GM19467 (cell line): ENCODE results near the gene C11orf91.
"Not testable (repeated sequence)": the region's sequence is repeated elsewhere in the genome, so short reads cannot be mapped to it uniquely, and the experiment has no call there.

Experiments
- ATAC-seq: cut with Tn5 transposase; IDR thresholded peaks from one replicate; pipeline ENCODE4 v1.9.1; 2021; ENCODE audit warnings: mild to moderate bottlenecking, moderate library complexity; ENCODE audit not compliant: unreplicated experiment

C11orf91 gene

DNA sequence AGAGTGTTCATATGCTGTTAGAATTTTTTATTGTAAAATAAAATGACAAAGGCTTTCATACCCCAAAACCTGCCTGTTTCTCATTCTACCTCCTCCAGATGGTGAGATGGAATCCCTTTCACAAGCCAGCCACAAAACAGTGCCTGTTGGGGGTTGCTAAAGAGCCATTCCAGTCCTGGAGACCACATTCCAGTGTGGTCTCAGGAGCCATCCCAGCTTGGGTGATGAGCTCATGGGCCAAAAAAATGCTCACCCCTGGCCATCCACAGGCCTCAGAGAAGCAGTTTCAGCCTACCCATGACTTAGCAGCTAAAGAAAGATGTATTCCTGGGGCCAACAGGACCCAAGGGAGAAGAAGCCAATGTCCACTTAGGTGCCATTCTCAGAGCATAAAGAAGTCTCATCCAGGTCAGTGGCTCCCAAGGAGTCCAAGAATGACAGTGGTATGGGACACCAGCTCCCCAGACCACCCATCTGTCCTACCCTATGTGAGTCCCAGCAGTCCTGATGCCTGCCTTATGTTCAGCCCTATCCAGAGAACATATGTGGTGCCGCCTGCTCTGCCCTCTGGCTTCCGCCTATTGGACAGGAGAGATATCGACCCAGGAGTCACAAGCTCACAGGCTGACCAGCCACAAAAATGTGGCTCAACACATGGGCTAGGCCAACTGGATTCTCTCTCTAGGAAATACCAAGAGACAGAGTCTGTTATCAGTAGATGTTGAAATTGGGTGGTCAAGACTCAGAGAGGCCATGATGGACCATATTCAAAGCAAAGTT, 26.4 kb downstream of the C11orf91 start:
- ATAC-seq: no peak

DNA sequence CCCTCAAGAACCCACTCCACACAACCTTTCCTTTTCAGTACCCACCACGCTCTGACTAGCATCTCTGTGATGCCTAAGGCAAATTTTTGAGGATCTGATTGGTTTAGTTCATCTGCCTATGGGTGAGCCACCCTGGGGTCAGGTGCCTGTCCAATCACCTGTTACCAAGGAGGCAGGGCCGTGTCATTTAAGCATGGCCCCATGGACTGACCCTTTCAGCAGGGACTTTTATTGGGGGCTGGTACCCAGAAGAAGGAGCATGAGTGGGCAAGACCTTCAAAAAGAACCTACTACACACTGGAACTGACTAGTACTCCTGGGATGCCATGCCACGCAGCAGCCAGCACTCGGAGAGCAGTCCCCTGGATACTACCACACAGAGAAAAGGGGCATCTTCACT, 28.4 kb downstream of the C11orf91 start:
- no peak for ATAC-seq

DNA sequence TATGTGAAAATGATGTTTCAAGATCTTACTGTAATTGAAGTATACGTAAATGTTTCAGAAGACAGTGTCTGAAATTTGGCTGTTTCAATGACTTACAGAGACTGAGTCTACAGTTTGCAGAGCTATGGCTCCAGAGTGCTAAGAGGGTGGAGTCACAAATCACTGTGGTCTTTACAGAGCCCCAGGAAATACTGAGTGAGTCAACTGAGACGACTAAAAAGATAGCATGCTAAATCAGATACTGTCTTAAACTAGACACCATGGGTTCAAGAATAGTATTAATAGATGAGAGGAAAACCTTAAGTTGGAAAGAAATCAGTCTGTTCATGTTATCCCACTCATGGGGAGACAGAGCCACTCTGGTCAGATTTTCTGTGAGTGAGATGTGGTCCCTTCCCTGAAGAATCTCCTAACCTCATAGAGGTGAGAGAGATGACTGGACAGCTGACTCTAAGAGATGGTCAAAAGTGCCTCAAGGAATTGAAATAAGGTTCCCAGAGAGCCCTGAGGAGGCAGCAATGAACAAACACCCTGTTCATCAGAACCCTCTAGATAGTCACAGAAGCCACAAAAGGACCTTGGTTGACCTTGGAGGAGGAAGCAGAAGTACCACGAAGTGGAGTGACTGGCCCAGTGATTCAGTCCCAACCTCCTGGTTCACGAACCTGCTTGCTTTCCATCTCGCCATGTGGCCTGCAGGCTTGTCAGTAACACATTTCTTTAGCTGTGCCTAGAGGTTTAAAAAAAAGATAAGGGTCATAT, 30.2 kb downstream of the C11orf91 start:
- no peak for ATAC-seq

DNA sequence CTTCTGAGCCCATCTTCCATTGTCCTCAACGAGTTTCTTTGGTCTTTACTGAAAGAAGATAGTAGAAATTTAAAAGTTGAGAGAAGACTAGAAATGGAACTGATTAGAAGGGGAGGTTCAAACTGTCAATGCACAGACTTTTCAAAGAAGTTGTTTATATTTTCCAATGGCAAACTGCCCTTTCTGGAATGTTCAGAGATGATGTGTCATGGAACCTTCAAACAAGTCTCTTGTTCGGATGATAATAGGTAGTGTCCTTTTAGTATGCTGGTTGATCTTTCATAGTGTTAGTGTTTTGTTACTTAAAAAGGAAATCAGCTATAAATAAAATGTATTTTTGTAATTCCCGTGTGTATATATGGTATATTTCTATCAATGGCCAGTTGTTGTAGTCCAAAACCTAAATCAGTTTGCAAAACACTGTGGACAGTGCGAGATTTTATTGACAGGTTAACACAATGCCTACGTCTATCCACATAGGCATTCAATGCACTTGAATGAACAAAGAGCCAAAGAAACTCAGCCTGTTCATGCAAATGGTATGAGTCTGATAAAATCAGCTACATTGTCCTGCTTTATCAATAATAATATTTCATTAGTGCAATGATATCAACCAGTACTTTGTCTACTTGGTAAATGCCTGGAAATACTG, 30.9 kb downstream of the C11orf91 start:
- ATAC-seq: no peak

DNA sequence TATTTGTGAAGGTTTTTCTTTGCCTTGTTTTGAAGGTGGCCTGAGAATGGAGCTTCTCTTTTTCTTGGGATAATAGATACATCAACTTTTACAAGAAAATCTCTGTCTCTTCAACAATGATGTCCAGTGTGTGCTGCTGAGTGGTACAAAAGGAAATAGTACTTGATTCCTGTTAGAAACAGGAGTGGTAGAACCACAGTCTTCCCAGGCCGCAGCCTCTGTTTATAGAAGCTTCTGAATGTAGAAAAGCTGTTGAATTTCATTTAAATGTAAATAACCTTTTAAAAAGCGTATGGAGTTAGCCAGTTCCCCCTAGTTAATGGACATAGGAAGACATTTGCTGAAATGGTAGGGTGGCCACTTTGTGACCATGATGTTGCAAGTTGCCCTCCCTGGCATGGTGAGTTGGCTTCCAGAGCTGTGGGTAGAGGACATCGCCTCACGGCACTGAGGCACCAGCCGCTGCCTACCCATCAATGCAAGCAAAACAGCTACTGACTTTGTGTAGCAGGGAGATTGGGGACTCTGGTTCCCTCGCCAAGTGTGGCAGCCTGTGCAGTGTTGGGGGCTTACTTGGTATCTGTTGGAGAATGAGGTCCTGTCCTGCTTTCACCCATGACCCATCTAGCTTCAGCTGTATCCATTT, 31.6 kb downstream of the C11orf91 start:
- ATAC-seq: no peak

DNA sequence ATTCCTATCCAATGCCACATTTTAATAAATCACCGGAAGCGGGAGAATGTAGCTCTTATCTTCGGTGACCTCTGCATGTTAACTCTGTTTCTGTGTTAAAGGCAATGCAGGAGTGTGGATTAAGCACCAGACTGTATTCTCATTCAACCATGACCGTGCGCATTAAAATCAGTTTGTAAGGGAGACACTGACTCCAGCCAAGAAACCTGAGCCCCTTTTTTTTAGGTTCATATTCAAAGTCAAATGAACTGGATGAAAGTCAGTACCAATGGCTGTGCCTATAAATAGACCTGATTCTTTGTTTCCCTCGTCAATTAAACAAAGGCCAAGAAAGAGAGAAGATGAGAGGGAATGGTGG, 32.2 kb downstream of the C11orf91 start:
- ATAC-seq: no peak

DNA sequence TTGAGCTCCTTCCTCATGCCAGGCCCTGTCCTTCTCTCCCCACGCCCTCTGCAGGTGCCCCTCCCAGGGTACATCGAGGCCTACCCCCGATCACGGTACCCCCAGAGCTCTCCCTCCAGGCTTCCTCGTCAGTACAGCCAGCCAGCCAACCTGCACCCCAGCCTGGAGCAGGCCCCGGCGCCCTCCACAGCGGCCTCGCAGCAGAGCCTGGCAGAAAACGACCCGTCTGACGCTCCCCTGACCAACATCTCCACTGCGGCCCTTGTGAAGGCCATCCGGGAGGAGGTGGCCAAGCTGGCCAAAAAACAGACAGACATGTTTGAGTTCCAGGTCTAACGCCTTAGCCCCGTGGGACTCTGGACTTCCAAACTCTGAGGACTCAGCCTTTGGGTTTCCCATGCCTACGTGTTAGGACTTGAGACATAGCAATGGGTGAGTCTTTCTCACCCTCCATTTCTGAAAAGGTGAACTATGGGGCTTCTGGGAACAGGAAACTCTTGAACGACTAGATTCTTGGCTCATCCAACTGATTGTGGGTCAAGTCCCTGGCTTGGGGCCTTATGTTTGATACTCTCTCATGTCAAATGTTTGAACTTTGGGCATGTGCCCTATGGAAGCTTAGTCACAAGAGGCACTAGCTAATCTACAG, 32.7 kb downstream of the C11orf91 start:
- ATAC-seq: no peak

DNA sequence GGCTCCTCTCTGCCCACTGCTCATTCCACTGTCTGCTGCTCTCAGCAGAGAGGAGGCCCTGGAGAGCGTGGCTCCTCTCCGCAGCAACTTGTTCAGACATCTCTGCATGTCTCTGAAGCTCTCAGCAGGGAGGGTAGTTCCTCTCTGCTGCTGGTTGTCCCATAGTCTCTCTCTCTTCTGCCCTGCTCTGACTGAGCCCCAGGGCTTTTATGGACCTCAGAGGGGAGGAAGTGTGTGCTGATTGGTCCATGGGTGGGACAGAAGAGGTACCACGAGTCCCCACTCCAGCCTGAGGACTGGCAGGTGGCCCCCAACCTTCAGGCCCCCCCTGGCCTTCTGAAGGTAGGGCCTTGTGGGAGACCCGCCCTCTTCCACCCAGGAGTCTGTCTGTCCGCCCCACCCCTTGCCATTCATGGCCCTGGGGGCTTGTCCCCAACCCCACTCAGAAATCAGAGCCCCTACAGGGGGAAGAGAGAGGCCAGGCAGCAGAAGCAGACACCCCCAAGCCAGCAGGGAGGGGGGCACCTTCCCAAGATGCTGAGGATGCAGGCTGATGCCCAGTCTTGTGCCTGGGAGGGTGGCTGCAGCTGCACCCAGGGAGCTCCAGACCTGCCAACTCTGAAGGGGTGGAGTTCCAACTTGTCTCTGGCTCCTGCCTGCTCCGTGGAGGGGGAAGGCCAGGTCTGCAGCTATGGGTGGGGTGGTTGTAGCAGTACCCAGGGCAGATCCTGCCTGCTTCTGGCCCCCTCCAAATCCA, 35.1 kb downstream of the C11orf91 start:
- no peak for ATAC-seq

DNA sequence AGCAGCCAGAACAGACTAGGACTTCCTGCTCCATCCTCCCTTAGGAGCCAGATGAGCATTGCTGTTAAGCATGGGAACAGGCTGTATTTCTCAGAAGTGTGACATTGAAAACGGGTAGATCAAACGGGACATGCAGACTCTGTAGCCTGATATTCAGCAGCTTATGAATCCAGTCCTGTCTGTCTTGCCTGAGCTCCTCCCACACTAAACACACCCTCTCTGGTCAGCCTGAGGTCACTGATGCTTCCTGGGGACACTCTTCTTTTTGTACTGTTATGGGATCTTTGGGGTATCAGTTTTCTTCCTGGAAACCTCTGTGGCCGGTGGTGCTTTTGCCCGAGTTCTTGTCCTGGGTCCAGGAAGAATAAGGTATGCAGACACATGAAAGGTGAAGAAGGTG, 35.8 kb downstream of the C11orf91 start:
- ATAC-seq: no peak

DNA sequence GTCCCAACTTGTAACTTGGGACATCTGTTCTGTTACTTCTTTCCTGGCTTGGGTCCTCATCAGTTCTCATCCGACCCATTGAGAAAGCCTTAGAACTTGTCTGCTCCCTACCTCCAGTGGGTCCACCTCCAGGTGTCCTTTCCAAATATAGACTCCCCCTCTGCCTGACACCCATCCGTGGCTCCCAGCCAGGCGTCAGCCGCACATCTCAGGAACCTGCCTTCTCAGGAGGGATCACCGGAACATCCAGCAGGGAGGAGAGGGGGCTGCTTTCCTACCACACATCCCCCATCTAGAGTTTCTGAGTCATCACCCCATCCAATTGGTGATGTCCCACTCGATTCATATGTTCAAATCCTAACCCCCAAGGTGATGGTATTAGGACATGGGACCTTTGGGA, 36.5 kb downstream of the C11orf91 start:
- no peak for ATAC-seq

DNA sequence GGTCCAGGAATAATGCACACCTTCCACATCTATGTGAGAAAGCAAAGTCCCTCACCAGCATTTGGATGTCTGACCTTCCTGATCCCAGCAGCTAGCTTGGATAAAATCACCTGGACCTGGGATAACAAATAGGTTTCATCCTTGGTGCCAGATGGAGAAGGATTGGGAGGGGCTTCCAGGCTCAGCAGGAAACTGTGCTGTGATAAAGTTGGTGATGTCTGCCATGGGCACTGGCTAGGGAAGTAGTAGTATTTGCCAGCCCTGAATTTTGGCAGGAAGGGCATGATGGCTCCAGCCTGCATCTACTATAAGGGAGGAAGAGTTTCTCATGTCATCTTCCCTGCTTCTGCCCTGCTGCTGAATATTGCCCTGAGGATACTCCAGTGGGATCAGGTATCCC, 37.5 kb downstream of the C11orf91 start:
- no peak for ATAC-seq

DNA sequence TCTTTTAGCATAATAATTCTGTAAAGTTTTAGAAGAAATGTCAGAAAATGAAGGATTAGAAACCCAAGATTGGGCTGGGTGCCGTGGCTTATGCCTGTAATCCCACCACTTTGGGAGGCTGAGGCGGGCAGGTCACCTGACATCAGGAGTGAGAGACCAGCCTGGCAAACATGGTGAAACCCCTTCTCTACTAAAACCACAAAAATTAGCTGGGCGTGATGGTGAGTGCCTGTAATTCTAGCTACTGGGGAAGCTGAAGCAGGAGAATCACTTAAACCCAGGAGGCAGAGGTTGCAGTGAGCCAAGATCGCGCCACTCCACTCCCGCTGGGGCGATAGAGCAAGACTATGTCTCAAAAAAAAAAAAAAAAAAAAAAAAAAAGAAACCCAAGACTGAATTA, 39.1 kb downstream of the C11orf91 start:
- ATAC-seq: not testable (repeated sequence)

DNA sequence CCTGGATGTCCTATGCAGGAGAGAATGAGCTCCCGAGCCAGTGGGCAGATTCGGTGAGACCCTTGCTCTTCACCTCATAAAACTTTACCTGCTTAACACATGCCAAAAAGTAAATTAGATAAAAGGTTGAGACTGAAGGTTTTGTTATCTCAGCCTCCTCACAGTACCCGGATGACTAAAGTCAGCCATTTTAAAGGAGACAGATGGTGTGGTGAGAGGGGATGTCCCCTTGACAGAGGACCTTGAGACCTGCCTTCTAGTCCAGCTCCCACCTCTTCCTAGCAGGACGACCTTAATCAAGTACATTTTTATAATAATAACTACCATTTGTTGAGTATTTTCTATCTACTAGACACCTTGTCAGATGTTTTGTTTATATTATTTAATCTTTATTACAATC, 39.7 kb downstream of the C11orf91 start:
- no peak for ATAC-seq

DNA sequence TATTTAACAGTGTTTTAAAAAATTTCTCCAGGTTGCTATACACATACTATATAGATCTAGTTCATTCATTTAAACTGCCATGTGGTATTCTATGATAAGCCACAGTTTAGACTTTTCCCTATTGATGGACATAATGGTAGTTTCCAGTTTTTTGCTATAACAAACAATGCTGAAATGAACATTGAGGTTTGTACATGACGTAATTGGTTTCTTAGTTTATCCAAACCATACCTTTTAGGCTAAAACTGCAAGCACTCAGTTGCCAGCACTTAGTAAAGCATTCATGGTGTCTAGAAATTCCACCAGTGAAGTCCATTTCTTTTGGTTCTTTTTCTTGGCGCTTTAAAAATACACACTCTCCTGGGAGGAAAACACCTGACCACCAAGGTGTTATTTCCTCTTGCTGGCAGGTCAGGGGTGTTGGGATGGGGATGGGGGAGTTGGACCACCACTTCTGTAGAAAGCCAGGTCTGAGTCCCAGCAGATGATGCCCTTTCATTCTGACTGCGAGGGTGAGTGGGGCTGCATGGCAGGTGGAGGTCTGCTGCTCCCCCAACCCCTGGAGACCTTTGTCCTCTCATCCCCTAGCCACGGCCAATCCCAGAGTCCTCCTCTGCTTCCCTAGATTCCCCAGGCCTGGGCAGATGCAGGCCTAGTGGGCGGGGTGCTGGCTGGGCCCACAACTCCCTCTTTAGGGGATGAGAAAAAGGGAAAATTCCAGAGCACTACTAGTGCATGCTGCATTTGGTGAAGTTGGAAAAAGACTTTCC, 41.1 kb downstream of the C11orf91 start:
- ATAC-seq: no peak

DNA sequence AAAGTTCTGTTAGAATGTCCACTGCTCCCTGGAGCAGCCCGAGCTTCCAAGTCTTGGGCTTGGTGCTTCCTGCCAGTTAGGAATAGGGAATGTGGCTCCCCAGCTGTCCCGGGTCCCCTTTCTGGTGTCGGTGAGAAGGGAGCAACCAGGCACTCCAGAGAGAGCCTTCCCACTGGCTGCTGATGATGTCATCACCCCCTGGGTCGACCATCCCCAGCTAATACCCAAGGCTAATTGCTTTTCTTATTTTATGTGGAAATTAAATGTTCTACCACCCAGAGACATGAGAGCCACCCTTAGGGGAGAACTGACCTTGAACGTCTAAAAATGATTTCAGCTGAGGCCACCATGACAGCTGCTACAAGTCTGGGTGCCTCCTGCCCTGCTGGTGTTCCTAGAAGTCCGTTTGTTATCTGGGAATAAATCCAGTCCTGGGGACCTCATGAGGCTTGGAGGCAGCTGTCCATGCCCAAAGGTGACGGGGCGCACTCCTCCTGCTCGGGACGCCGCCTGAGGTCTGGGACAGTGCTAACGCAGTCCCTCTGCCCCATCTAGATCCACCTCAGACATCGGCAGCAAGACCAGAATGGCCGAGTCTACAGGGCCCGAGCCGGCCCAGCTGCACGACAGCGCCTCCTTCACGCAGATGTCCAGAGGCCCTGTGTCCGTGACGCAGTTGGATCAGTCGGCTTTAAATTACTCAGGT, 42.3 kb downstream of the C11orf91 start:
- ATAC-seq: no peak

DNA sequence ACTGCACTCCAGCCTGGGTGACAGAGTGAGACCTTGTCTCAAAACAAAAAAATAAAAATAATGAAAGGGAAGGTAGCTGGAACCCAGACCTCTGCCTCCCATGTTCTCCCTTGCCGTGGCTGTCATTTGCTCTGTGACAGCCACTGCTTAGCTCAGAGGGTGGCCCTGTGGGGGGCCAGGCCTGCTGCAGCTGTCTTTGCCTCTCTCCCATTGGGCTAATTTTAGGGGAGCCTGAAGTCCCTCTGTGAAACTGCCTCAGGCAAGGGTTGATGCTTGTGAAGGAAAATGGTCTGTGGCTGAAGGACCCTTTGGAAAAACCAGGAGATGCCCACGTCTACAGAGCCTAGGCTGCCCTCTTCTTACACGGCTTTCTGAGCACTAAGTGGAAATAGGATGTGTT, 42.9 kb downstream of the C11orf91 start:
- ATAC-seq: no peak

DNA sequence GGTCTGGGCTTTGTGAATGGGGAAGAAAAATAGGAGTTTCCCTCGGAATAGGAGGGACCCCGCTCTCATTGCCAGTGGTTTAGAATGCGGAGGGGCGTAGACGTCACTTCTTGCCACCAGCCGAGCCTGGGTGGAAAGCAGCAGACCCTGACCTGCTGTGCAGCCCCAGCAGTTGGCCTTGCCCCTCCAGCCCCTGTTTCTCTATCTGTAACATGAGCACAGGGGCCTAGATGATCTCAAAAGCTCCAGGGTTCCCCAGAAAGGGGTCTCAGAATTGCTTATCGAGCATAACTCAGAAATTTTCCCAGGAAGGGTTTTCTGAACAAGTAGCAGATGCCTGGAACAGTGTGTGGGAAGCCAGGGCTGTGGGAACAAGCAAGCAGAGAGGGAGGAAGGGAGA, 43.9 kb downstream of the C11orf91 start:
- ATAC-seq: no peak

DNA sequence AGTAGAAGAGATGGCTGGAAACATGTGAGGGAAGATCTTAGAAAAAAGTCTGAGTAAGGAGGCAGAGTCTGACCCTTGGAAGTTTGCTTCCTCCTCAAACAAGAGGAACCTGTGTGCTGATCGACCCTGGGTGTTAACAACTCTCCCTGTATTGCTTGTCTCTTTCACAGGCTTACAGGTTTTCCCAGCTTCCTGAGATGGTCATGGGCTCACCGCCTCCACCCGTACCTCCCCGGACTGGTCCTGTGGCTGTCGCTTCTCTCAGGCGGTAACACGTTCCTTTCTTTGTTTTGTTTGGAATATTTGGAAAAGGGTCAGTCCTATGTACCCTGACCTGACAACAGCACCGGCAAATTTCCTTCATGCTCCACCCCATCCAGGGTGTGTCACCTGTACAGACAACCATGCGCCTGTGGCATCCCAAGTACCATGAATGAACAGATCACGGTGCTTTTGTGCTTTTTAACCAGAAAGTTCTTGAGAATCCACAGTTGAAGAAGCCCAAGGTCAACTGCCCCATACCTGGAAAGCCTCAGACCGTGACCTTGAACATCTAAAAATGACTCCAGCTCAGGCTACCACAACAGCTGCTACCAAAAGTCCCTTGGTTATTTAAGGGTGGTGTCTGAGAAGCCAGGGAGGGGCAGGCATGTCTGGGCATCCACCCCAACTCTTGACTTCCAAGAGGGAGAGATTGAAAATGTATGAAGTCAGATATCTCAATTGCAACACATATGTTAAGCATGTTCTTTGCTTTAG, 44.6 kb downstream of the C11orf91 start:
- no peak for ATAC-seq
